KMS-11 (cell line): ENCODE measurements around the gene HES4.
"Not testable (repeated sequence)": the region's sequence is repeated elsewhere in the genome, so short reads cannot be mapped to it uniquely, and the experiment has no call there.

ENCODE experiments used
- H2AFZ ChIP-seq: fragments of 200-600 bp; sonication (generic); 2 replicates; pipeline ENCODE4 v1.6.1; 2016; ENCODE audit warnings: antibody characterized with exemption, mixed run types, low read depth
- H3K27ac ChIP-seq: fragments of 200-600 bp; sonication (generic); 2 replicates; pipeline ENCODE4 v1.6.1; 2016; ENCODE audit warnings: mild to moderate bottlenecking, mixed run types
- H3K27me3 ChIP-seq: fragments of 200-600 bp; sonication (generic); 2 replicates; pipeline ENCODE4 v1.6.1; 2017; ENCODE audit warnings: mild to moderate bottlenecking, low read depth, mixed run types, moderate library complexity; ENCODE audit not compliant: insufficient read depth
- H3K36me3 ChIP-seq: fragments of 200-600 bp; sonication (generic); 2 replicates; pipeline ENCODE4 v1.6.1; 2017; ENCODE audit warnings: mild to moderate bottlenecking, mixed run types; ENCODE audit not compliant: insufficient read depth
- H3K4me1 ChIP-seq: fragments of 200-600 bp; sonication (generic); 2 replicates; pipeline ENCODE4 v1.6.1; 2016; ENCODE audit warnings: mild to moderate bottlenecking, low read depth, mixed run types; ENCODE audit not compliant: poor library complexity, severe bottlenecking
- H3K4me2 ChIP-seq: fragments of 200-600 bp; sonication (generic); 2 replicates; pipeline ENCODE4 v1.7.0; 2016; ENCODE audit warnings: mild to moderate bottlenecking, mixed run types
- H3K4me3 ChIP-seq: fragments of 200-600 bp; sonication (generic); IDR thresholded peaks from 2 replicates; pipeline ENCODE4 v1.6.1; 2017; ENCODE audit warnings: low read depth, low read length, mixed read lengths; ENCODE audit not compliant: insufficient read depth
- H3K79me2 ChIP-seq: fragments of 200-600 bp; sonication (generic); 2 replicates; pipeline ENCODE4 v1.6.1; 2016; ENCODE audit warnings: low read depth, mixed run types; ENCODE audit not compliant: insufficient read depth
- H3K9ac ChIP-seq: fragments of 200-600 bp; sonication (generic); 2 replicates; pipeline ENCODE4 v1.6.1; 2016; ENCODE audit warnings: mild to moderate bottlenecking, mixed run types
- H4K20me1 ChIP-seq: fragments of 200-600 bp; sonication (generic); 2 replicates; pipeline ENCODE4 v1.6.1; 2016; ENCODE audit warnings: mild to moderate bottlenecking, mixed run types; ENCODE audit not compliant: insufficient read depth
- TF ChIP-seq, protein P1 (sequence below): fragments of 200-600 bp; sonication (generic); conservative IDR thresholded peaks from 2 replicates; pipeline ENCODE4 v1.6.1; 2017; ENCODE audit warnings: low read depth, mild to moderate bottlenecking, antibody characterized with exemption, low read length, moderate library complexity, mixed read lengths

The HES4 gene

DNA sequence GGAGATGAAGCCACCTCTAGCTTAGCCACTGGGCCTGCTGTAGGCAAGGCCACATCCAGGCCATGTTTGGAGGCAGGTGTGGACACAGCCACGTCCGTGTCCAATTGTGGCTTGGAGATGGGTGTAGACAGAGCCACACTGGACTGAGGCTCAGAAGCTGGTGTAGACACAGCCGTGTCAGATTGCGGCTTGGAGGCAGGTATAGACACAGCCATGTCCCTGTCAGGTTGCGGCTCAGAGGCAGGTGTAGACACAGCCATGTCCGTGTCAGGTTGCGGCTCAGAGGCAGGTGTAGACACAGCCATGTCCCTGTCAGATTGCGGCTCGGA, 20.2 kb downstream of the HES4 start:
- Histone ChIP-seq H3K36me3 (no peaks in the 10 kb centered on the region), H3K4me3 (no peak overlapping the region), H3K27ac (no peak overlapping the region), H4K20me1 (no peaks in the 10 kb centered on the region), H3K79me2 (no peaks in the 10 kb centered on the region), H3K4me2 (no peak overlapping the region), H2AFZ (no peak overlapping the region), H3K4me1 (peaks cover 22% of the 10 kb centered on the region), H3K9ac (no peak overlapping the region), H3K27me3 (peaks cover 69% of the 10 kb centered on the region)
- TF ChIP-seq, protein P1, sequence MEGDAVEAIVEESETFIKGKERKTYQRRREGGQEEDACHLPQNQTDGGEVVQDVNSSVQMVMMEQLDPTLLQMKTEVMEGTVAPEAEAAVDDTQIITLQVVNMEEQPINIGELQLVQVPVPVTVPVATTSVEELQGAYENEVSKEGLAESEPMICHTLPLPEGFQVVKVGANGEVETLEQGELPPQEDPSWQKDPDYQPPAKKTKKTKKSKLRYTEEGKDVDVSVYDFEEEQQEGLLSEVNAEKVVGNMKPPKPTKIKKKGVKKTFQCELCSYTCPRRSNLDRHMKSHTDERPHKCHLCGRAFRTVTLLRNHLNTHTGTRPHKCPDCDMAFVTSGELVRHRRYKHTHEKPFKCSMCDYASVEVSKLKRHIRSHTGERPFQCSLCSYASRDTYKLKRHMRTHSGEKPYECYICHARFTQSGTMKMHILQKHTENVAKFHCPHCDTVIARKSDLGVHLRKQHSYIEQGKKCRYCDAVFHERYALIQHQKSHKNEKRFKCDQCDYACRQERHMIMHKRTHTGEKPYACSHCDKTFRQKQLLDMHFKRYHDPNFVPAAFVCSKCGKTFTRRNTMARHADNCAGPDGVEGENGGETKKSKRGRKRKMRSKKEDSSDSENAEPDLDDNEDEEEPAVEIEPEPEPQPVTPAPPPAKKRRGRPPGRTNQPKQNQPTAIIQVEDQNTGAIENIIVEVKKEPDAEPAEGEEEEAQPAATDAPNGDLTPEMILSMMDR, result no peak

DNA sequence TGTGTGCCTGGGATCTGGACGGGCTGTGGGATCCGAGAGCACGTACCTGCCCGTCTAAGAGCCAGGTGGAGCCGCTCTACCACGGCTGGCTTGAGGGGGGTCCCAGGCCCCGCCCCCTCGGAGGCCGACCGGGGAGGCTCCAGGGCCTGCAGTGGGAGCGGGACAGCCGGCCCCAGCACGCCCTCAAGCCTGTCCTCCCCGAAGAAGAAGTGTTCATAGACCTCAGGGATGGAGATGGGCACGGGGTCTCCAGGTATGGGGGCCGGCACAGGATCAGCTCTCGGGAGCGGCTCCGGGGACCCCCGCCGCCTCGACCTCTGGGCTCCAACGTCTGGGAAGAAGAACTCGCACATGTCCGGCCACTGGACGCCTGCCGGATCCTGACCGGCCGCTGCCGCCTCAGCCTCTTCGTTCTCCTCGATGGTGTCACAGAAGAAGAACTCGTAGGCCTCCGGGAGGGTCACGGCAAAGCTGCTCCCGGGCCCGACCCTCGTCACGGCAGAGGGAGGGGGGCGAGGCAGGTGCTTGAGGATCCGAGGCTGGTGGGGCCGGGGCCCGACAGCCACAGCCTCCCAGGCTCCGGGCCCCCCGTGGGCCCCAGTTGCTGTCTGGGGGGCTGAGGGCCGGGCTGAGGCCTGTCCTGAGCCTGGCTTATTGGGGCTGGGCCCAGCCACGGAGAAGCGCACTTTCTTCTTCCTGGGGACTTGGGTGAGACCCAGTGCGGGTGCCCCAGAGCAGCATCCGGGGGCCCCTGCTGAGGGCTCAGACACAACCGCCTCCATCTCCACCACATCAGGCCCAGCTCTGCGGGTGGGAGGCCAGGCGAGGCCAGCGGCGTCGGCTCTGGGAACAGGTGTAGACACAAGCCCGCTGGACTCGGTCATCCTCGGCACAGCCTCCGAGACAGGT, 20.8 kb downstream of the HES4 start:
- Histone ChIP-seq H4K20me1 (no peaks in the 10 kb centered on the region), H3K27ac (no peak overlapping the region), H3K4me1 (peaks cover 22% of the 10 kb centered on the region)

DNA sequence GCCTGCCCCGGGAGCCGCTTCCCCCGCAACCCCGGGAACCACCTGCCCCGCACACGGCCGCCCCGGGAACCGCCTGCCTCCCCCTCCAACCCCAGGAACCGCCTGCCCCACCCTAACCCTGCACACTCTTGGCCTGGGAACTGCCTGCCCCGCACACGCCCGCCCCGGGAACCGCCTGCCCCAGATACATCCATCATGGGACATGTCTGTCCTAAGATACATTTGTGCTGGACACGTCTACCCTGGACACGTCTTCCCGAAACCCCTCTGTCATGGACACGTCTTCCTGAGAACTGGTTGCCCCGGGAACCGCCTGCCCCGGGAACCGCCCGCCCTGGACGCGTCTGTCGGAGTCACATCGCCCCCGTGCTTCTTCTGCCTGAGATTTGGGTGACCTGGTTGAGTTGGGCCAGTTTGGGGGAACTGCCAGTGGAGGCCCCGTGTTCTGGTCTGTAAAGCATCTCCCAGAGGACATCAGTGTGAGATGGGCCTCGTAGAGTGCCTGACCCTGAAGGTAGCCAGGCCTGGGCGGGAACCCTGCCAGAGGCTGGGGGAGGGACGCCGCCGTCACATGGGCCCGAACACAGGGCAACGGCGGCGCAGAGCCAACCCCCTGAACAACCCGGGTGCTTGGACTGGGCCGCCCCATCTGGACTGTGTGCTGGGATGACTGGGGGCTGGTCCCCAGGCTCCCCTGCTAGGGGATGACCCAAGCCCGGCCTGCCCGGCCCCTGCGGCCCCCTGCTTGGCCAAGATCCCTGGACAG, 21.6 kb downstream of the HES4 start:
- H3K79me2 ChIP-seq, result no peaks in the 10 kb centered on the region
- no peak overlapping the region for H3K4me2 ChIP-seq
- no peaks in the 10 kb centered on the region for H3K36me3 ChIP-seq
- H4K20me1 ChIP-seq, result no peaks in the 10 kb centered on the region
- no peak overlapping the region for H2AFZ ChIP-seq
- TF ChIP-seq, protein P1, result no peak
- H3K27me3 ChIP-seq, result peaks cover 71% of the 10 kb centered on the region
- H3K27ac ChIP-seq, result no peak overlapping the region
- H3K4me3 ChIP-seq, result no peak overlapping the region
- H3K9ac ChIP-seq, result no peak overlapping the region
- peaks cover 22% of the 10 kb centered on the region for H3K4me1 ChIP-seq

More for the DNA sequence above, 20.8 kb downstream of the HES4 start:
- Histone ChIP-seq H2AFZ (no peak overlapping the region), H3K27me3 (peaks cover 71% of the 10 kb centered on the region), H3K36me3 (no peaks in the 10 kb centered on the region), H3K79me2 (no peaks in the 10 kb centered on the region), H3K4me3 (no peak overlapping the region), H3K4me2 (no peak overlapping the region), H3K9ac (no peak overlapping the region)
- TF ChIP-seq, protein P1, result no peak

DNA sequence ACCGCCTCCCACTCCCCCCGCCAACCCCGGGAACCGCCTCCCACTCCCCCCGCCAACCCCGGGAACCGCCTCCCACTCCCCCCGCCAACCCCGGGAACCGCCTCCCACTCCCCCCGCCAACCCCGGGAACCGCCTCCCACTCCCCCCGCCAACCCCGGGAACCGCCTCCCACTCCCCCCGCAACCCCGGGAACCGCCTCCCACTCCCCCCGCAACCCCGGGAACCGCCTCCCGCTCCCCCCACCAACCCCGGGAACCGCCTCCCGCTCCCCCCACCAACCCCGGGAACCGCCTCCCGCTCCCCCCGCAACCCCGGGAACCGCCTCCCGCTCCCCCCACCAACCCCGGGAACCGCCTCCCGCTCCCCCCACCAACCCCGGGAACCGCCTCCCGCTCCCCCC, 23.1 kb downstream of the HES4 start:
- H3K9ac ChIP-seq, H3K79me2 ChIP-seq, H3K4me3 ChIP-seq, H4K20me1 ChIP-seq, H3K27ac ChIP-seq, H3K4me2 ChIP-seq, H3K36me3 ChIP-seq, H2AFZ ChIP-seq: not testable (repeated sequence)
- peaks cover 15% of the 10 kb centered on the region for H3K4me1 ChIP-seq
- H3K27me3 ChIP-seq, result peaks cover 56% of the 10 kb centered on the region
